ENCODE results near the gene SNX19. TPM values are rescaled to one million over a fixed set of nuclear protein-coding genes. Genes with fewer than 3 reads are reported as not detected.

SNX19 gene
- total and polyA plus RNA-seq, 2 of the 4 experiments (the other 2 are of a cell fraction), result 35.9 to 113 TPM

GRCh38 chr11:130891326-130891725 lies 25.0 kb downstream of the SNX19 start:
- H3K9ac ChIP-seq (ENCODE audit: low read depth, low read length), result no peak overlapping the region
- peak; percentile 41 for DNase-seq
- H3K4me1 ChIP-seq (ENCODE audit: control insufficient read depth, insufficient read depth, low read length), result peaks cover 6% of the 10 kb centered on the region

More at GRCh38 chr11:130891326-130891725, 25.0 kb downstream of the SNX19 start:
- Histone ChIP-seq H2BK5ac (ENCODE audit: low read depth, low read length, poor library complexity, severe bottlenecking) (no peak overlapping the region), H4K8ac (ENCODE audit: low read depth in 2 of 2, low read length in 2 of 2) (0 out of 4 replicates have a peak overlapping the region, but pooled peaks of 1 of the 2 experiments have one; percentile 3), H2AFZ (replicated peaks; ENCODE audit: low read length, poor library complexity) (no peak overlapping the region), H4K20me1 (ENCODE audit: insufficient read depth, low read length) (no peaks in the 10 kb centered on the region), H3K4me3 (ENCODE audit: insufficient read depth, low read depth, low read length) (no peak overlapping the region), H3K4me2 (ENCODE audit: low read depth, low read length) (no peak overlapping the region), H3K18ac (ENCODE audit: low read depth, low read length) (no peak overlapping the region), H2BK20ac (ENCODE audit: low read depth, low read length) (no peak overlapping the region), H2BK15ac (ENCODE audit: low read depth, low read length) (no peak overlapping the region), H3K9me1 (ENCODE audit: insufficient read depth, low read length) (peaks cover 1% of the 10 kb centered on the region; the same call in 1 of the 2 replicates), H4K5ac (ENCODE audit: low read depth, low read length) (peak overlapping the region; percentile 42; the same call in 1 of the 2 replicates), H3K4ac (ENCODE audit: low read depth, low read length) (no peak overlapping the region), H3K27me3 (ENCODE audit: control insufficient read depth, insufficient read depth, low read length) (no peaks in the 10 kb centered on the region), H3K36me3 (ENCODE audit: control insufficient read depth, insufficient read depth, low read length) (peaks cover 19% of the 10 kb centered on the region), H3K14ac (replicated peaks; ENCODE audit: low read depth, low read length) (no peak overlapping the region), H2BK120ac (ENCODE audit: low read depth, low read length) (no peak overlapping the region), H4K91ac (ENCODE audit: insufficient read depth, low read depth, low read length) (no peak overlapping the region), H3K9me3 (ENCODE audit: control insufficient read depth, insufficient read depth, low read length) (no peaks in the 10 kb centered on the region), H3K23ac (ENCODE audit: low read depth, low read length) (no peak overlapping the region), H2AK9ac (replicated peaks; ENCODE audit: low read depth, low read length, poor library complexity) (no peak overlapping the region), H2AK5ac (ENCODE audit: low read depth, low read length) (no peak overlapping the region), H3K27ac (ENCODE audit: insufficient read depth, low read length) (0 out of 2 replicates have a peak overlapping the region, but pooled peaks have one; percentile 4), H3K56ac (ENCODE audit: extremely low read depth, insufficient read depth, low read length) (no peak overlapping the region), H3K79me1 (ENCODE audit: low read depth in 1 of 2, low read length in 2 of 2) (peaks cover 22 to 26% of the 10 kb centered on the region in 2 experiments)
- in situ Hi-C loops (cut with MboI; ENCODE audit: low sequenced_read_pairs) (loop anchor here (10.0 kb wide), 1 partner anchor 687 kb away; no protein-coding TSS in a partner anchor), intact Hi-C loops (cut with micrococcal nuclease) (loop anchor here (5.0 kb wide), 1 partner anchor 679 kb away; no protein-coding TSS in a partner anchor), dilution Hi-C loops (cut with HindIII; ENCODE audit: low sequenced_read_pairs, unreplicated experiment) (no loop called here)
- TF ChIP-seq ELK1 (IDR thresholded peaks at IDR 0.05; ENCODE audit: borderline replicate concordance, low read depth, low read length), result no peak
- no peak for TF ChIP-seq USF2 (IDR thresholded peaks at IDR 0.05; ENCODE audit: low read depth, low read length)
- no peak for TF ChIP-seq RFX5 (IDR thresholded peaks at IDR 0.05; ENCODE audit: low read depth, low read length)
- TF ChIP-seq POLR2A (IDR thresholded peaks at IDR 0.05; ENCODE audit: low read depth, low read length), result no peak
- no peak for TF ChIP-seq NFE2L2 (IDR thresholded peaks at IDR 0.05; ENCODE audit: low read depth, low read length)
- TF ChIP-seq FOS (IDR thresholded peaks at IDR 0.05; ENCODE audit: low read depth, low read length), result no peak
- no peak for TF ChIP-seq CEBPB (IDR thresholded peaks at IDR 0.05; ENCODE audit: low read depth, low read length)
- no peak for TF ChIP-seq RAD21 (IDR thresholded peaks at IDR 0.05; ENCODE audit: low read length)
- no peak for TF ChIP-seq MAFK (IDR thresholded peaks at IDR 0.05; ENCODE audit: low read depth, low read length)
- TF ChIP-seq RCOR1 (IDR thresholded peaks at IDR 0.05; ENCODE audit: insufficient replicate concordance, low read length), result no peak
- TF ChIP-seq MAZ (IDR thresholded peaks at IDR 0.05; ENCODE audit: borderline replicate concordance, low read depth, low read length), result no peak
- no peak for TF ChIP-seq SMC3 (IDR thresholded peaks at IDR 0.05; ENCODE audit: low read depth, low read length)
- TF ChIP-seq CTCF (conservative IDR thresholded peaks at IDR 0.05; ENCODE audit: low read depth, low read length), result no peak
- TF ChIP-seq BHLHE40 (IDR thresholded peaks at IDR 0.05; ENCODE audit: low read depth, low read length), result no peak
- ChIA-PET POLR2A (ENCODE audit: unreplicated experiment) (no interaction called here), CTCF (interaction anchor here (1.3 kb wide), 1 partner anchor 29 kb away, joined by 3 read pairs; no protein-coding TSS in a partner anchor)
- no TSS peak for BruUV-seq (replicated peaks)
- no CpG with 5 or more reads among the region's 1 CpG for WGBS, 2 experiments (ENCODE audit: extremely low coverage in 2 of 2, insufficient read length in 1 of 2)
- no peak for ATAC-seq (ENCODE audit: low read depth)
